Stimulated activated CD8-positive, alpha-beta memory T cell treated with anti-CD3 and anti-CD28 coated beads, Interleukin-4, amount 100 ng/mL, for 1 hour (primary cell): ENCODE results near the gene COL9A3.
"Not testable (repeated sequence)": the region's sequence is repeated elsewhere in the genome, so short reads cannot be mapped to it uniquely, and the experiment has no call there.

ENCODE experiments used
- DNase-seq, 2 donors: peaks; one replicate each; pipeline ENCODE4 v3.0.0-alpha.2; 2020; ENCODE audit warnings: low read depth in 2 of 2, low spot score in 1 of 2

COL9A3 gene

GRCh38 chr20:62852841-62853240 is 36.0 kb downstream of the COL9A3 start:
- DNase-seq = no peak

GRCh38 chr20:62853304-62853703 is 36.5 kb downstream of the COL9A3 start:
- DNase-seq = not testable (repeated sequence)

GRCh38 chr20:62854121-62854520 is 37.3 kb downstream of the COL9A3 start:
- DNase-seq = no peak

- DNase-seq = no peak
Observed at GRCh38 chr20:62855120-62855519, 38.3 kb downstream of the COL9A3 start.

- no peak for DNase-seq
Observed at GRCh38 chr20:62856931-62857619, 40.2 kb downstream of the COL9A3 start.

- DNase-seq = no peak
Observed at GRCh38 chr20:62858058-62858830, 41.4 kb downstream of the COL9A3 start.

GRCh38 chr20:62859721-62860120 is 42.9 kb downstream of the COL9A3 start:
- DNase-seq = no peak

- DNase-seq = no peak
Observed at GRCh38 chr20:62860391-62860923, 43.6 kb downstream of the COL9A3 start.

GRCh38 chr20:62860924-62861691 is 44.3 kb downstream of the COL9A3 start:
- peak in 1 of 2 donors; percentile 4 for DNase-seq

- peak; percentile 92 to 94 for DNase-seq
Observed at GRCh38 chr20:62861726-62862336, 45.0 kb downstream of the COL9A3 start, which contains the start of gene TCFL5. TSS of gene TCFL5 (minus strand) at chr20:62861822. CDS start at chr20:62861670, 152 bp downstream.

GRCh38 chr20:62864207-62864606 is 47.4 kb downstream of the COL9A3 start:
- DNase-seq = no peak

GRCh38 chr20:62872184-62872847 is 55.5 kb downstream of the COL9A3 start:
- no peak for DNase-seq

- no peak for DNase-seq
Observed at GRCh38 chr20:62872862-62873261, 56.0 kb downstream of the COL9A3 start.

- DNase-seq = no peak
Observed at GRCh38 chr20:62873280-62873679, 56.4 kb downstream of the COL9A3 start.

GRCh38 chr20:62873681-62874031 is 56.8 kb downstream of the COL9A3 start:
- DNase-seq = not testable (repeated sequence)

GRCh38 chr20:62874964-62875344 is 58.1 kb downstream of the COL9A3 start:
- DNase-seq = no peak

- DNase-seq = no peak
Observed at GRCh38 chr20:62875419-62876361, 58.8 kb downstream of the COL9A3 start.

GRCh38 chr20:62876501-62876901 is 59.7 kb downstream of the COL9A3 start:
- no peak for DNase-seq
